Natural killer cell (primary cell): Measurements from ENCODE around the gene IL21. TPM values are rescaled to one million over a fixed set of nuclear protein-coding genes. Genes with fewer than 3 reads are reported as not detected.

Experiments used
- ATAC-seq, 3 donors: fragments of 150-1000 bp in 2 of 3; fragments of 200-7000 bp in 1 of 3; cut with Tn5 transposase; 1 replicate in 1 of 3; 2 replicates in 2 of 3; pipeline ENCODE4 v1.10.0; 2021; ENCODE audit warnings: mild to moderate bottlenecking in 2 of 3, moderate library complexity in 2 of 3
- DNase-seq, 2 donors: peaks; one replicate each; pipeline versions ENCODE4 v3.0.0 to v3.0.0-alpha.2; 2013 to 2021; ENCODE audit warnings: mixed read lengths in 1 of 2
- H3K27ac ChIP-seq: one replicate; pipeline ENCODE4 v1.5.1; 2013; ENCODE audit warnings: mild to moderate bottlenecking, low read length
- H3K27me3 ChIP-seq: one replicate; pipeline ENCODE4 v1.6.1; 2013; ENCODE audit warnings: low read length; ENCODE audit not compliant: control insufficient read depth, insufficient read depth
- H3K36me3 ChIP-seq: one replicate; pipeline ENCODE4 v1.6.1; 2013; ENCODE audit warnings: low read length; ENCODE audit not compliant: control insufficient read depth, insufficient read depth
- H3K4me1 ChIP-seq: one replicate; pipeline ENCODE4 v1.6.1; 2013; ENCODE audit warnings: low read length; ENCODE audit not compliant: control insufficient read depth, insufficient read depth
- H3K4me3 ChIP-seq: one replicate; pipeline ENCODE4 v1.5.1; 2013; ENCODE audit warnings: low read length
- H3K9me3 ChIP-seq: one replicate; pipeline ENCODE4 v1.6.1; 2013; ENCODE audit warnings: low read length; ENCODE audit not compliant: control insufficient read depth, insufficient read depth
- H3K27ac Mint-ChIP-seq, 2 donors: one replicate each; pipeline ENCODE4 v1.8.0; 2022; ENCODE audit warnings: mild to moderate bottlenecking in 2 of 2, mixed read lengths in 2 of 2, moderate library complexity in 1 of 2
- H3K27me3 Mint-ChIP-seq, 2 donors: one replicate each; pipeline ENCODE4 v1.8.0; 2022; ENCODE audit warnings: low read depth in 2 of 2, mixed read lengths in 2 of 2
- H3K36me3 Mint-ChIP-seq: one replicate; pipeline ENCODE4 v1.8.0; 2022; ENCODE audit warnings: mixed read lengths
- H3K4me1 Mint-ChIP-seq, 2 donors: one replicate each; pipeline ENCODE4 v1.8.0; 2022; ENCODE audit warnings: mixed read lengths in 2 of 2
- H3K4me3 Mint-ChIP-seq: one replicate; pipeline ENCODE4 v1.8.0; 2022; ENCODE audit warnings: mild to moderate bottlenecking, moderate library complexity, mixed read lengths
- H3K9me3 Mint-ChIP-seq, 2 donors: one replicate each; pipeline ENCODE4 v1.8.0; 2022; ENCODE audit warnings: mixed read lengths in 2 of 2
- CTCF ChIP-seq: fragments of 200-600 bp; IDR thresholded peaks from one replicate; pipeline ENCODE4 v1.8.0; 2022; ENCODE audit warnings: antibody characterized with exemption
- WGBS: methylation state at CpG from one replicate; pipeline ENCODE4 v1.1.7; 2013; ENCODE audit warnings: missing lambda C conversion rate; ENCODE audit not compliant: insufficient coverage; 5-methylcytosine and 5-hydroxymethylcytosine counted together
- intact Hi-C: fragments of 100-400 bp; cut with micrococcal nuclease; formaldehyde crosslinking; loops from one replicate; pipeline ENCODE4 v1.14.2; 2022
- total RNA-seq, 4 donors: library from RNA; stranded (reverse); fragments of 120-200 nt in 1 of 4; gene quantifications; one replicate each; pipeline versions ENCODE4 v1.2.3 to v1.2.4, GENCODE V29; 2013 to 2022

IL21 gene
- total RNA-seq, 3 donors from 2014 or later (not counting 1 experiment from before 2014, with no cell fraction given) = not detected

GRCh38 chr4:122584519-122584918 is 36.3 kb downstream of the IL21 start:
- Mint-ChIP-seq H3K4me1 (no peaks in the 10 kb centered on the region), H3K9me3 (no peaks in the 10 kb centered on the region), H3K36me3 (no peaks in the 10 kb centered on the region), H3K27me3 (peaks cover 5 to 10% of the 10 kb centered on the region in 2 donors), H3K27ac (no peak overlapping the region), H3K4me3 (no peak overlapping the region)
- no peaks in the 10 kb centered on the region for H3K4me1 ChIP-seq
- H3K4me3 ChIP-seq = no peak overlapping the region
- no peak for TF ChIP-seq CTCF
- ATAC-seq (no peak), DNase-seq (peak in 1 of 2 donors; percentile 13)
- intact Hi-C loops = no loop called here
- H3K27ac ChIP-seq = no peak overlapping the region
- H3K9me3 ChIP-seq = no peaks in the 10 kb centered on the region
- WGBS = 44% methylated on average over 1 of the region's 1 CpG
- H3K27me3 ChIP-seq = no peaks in the 10 kb centered on the region
- H3K36me3 ChIP-seq = no peaks in the 10 kb centered on the region

- intact Hi-C loops = no loop called here
- H3K4me3 ChIP-seq = no peak overlapping the region
- Mint-ChIP-seq H3K4me1 (no peaks in the 10 kb centered on the region), H3K27ac (no peak overlapping the region), H3K27me3 (peaks cover 5 to 11% of the 10 kb centered on the region in 2 donors), H3K9me3 (no peaks in the 10 kb centered on the region), H3K36me3 (no peaks in the 10 kb centered on the region), H3K4me3 (no peak overlapping the region)
- peaks cover under 1% of the 10 kb centered on the region for H3K4me1 ChIP-seq
- TF ChIP-seq CTCF = no peak
- whole genome bisulfite sequencing = 86% methylated on average over 6 of the region's 6 CpGs
- no peaks in the 10 kb centered on the region for H3K9me3 ChIP-seq
- no peak for ATAC-seq
- no peaks in the 10 kb centered on the region for H3K27me3 ChIP-seq
- H3K27ac ChIP-seq = no peak overlapping the region
- DNase-seq = no peak
- no peaks in the 10 kb centered on the region for H3K36me3 ChIP-seq
Measured at GRCh38 chr4:122583906-122584305, 37.0 kb downstream of the IL21 start.

GRCh38 chr4:122577808-122578781 is 42.8 kb downstream of the IL21 start:
- Histone ChIP-seq H3K4me3 (no peak overlapping the region), H3K27me3 (no peaks in the 10 kb centered on the region), H3K27ac (no peak overlapping the region), H3K36me3 (no peaks in the 10 kb centered on the region), H3K9me3 (no peaks in the 10 kb centered on the region), H3K4me1 (peaks cover 7% of the 10 kb centered on the region)
- ATAC-seq = peak; percentile 61 to 80 (median 64)
- WGBS = 0% methylated on average over 5 of the region's 9 CpGs
- TF ChIP-seq CTCF = peak; percentile 68
- intact Hi-C loops = loop anchor here (1.0 kb wide), 1 partner anchor 678 kb away; no protein-coding TSS in a partner anchor
- Mint-ChIP-seq H3K4me1 (peaks cover 4% of the 10 kb centered on the region in 2 donors), H3K36me3 (no peaks in the 10 kb centered on the region), H3K27me3 (peaks cover 0 to 17% of the 10 kb centered on the region in 2 donors), H3K4me3 (no peak overlapping the region), H3K27ac (no peak overlapping the region), H3K9me3 (no peaks in the 10 kb centered on the region)
- DNase-seq = peak in 1 of 2 donors; percentile 89
